Astrocyte (in vitro differentiated cells and primary cell): ENCODE data around the gene KRTAP9-8.

ENCODE experiments used
- CTCF ChIP-seq: IDR thresholded peaks from 2 replicates; pipeline ENCODE4 v1.5.1; 2011; ENCODE audit warnings: low read depth, mild to moderate bottlenecking, inconsistent platforms, low read length, moderate library complexity; ENCODE audit not compliant: insufficient read depth
- EZH2 ChIP-seq: IDR thresholded peaks from 2 replicates; pipeline ENCODE4 v1.6.1; 2012; ENCODE audit warnings: mild to moderate bottlenecking, low read length, inconsistent platforms; ENCODE audit not compliant: insufficient read depth

- TF ChIP-seq EZH2 (no peak), CTCF (no peak)
These were observed 14.0 kb upstream of the KRTAP9-8 start for GRCh38 chr17:41223821-41224220.
